ENCODE data around the gene SMYD3. TPM values are rescaled to one million over a fixed set of nuclear protein-coding genes. Genes with fewer than 3 reads are reported as not detected.
"Not testable (repeated sequence)": the region's sequence is repeated elsewhere in the genome, so short reads cannot be mapped to it uniquely, and the experiment has no call there.

Gene SMYD3
- total RNA-seq, 4 donors from 2014 or later, result 33.7 to 105 (median 51.4) TPM

DNA sequence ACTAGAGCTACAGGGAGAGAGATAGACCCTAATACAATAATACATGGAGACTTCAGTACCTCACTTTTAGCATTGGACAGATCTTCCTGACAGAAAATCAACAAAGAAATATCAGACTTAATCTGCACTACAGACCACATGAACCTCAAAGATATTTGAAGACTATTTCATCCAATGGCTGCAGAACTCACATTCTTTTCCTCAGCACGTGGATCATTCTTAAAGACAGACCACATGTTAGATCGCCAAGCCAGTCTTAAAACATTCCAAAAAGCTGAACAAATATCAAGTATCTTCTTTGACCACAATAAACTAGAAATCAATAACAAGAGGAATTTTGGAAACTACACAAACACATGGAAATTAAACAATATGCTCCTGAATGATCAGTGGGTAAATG lies 776.3 kb downstream of the SMYD3 start:
- no peaks in the 10 kb centered on the region for H3K9me3 ChIP-seq
- H3K4me3 ChIP-seq (replicated peaks in 1 of 3), result no peak overlapping the region
- DNase-seq, result no peak
- no peaks in the 10 kb centered on the region for H3K27me3 ChIP-seq
- no peak for TF ChIP-seq POLR2A (IDR thresholded peaks at IDR 0.05)
- TF ChIP-seq, protein P1, sequence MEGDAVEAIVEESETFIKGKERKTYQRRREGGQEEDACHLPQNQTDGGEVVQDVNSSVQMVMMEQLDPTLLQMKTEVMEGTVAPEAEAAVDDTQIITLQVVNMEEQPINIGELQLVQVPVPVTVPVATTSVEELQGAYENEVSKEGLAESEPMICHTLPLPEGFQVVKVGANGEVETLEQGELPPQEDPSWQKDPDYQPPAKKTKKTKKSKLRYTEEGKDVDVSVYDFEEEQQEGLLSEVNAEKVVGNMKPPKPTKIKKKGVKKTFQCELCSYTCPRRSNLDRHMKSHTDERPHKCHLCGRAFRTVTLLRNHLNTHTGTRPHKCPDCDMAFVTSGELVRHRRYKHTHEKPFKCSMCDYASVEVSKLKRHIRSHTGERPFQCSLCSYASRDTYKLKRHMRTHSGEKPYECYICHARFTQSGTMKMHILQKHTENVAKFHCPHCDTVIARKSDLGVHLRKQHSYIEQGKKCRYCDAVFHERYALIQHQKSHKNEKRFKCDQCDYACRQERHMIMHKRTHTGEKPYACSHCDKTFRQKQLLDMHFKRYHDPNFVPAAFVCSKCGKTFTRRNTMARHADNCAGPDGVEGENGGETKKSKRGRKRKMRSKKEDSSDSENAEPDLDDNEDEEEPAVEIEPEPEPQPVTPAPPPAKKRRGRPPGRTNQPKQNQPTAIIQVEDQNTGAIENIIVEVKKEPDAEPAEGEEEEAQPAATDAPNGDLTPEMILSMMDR (IDR thresholded peaks at IDR 0.05), result no peak
- intact Hi-C loops (cut with DNase I), result no loop called here
- no peak overlapping the region for H3K27ac ChIP-seq
- WGBS, 2 donors, result 84 to 86% methylated on average over 2 of the region's 2 CpGs
- H3K4me1 ChIP-seq, result no peaks in the 10 kb centered on the region
- no peaks in the 10 kb centered on the region for H3K36me3 ChIP-seq

DNA sequence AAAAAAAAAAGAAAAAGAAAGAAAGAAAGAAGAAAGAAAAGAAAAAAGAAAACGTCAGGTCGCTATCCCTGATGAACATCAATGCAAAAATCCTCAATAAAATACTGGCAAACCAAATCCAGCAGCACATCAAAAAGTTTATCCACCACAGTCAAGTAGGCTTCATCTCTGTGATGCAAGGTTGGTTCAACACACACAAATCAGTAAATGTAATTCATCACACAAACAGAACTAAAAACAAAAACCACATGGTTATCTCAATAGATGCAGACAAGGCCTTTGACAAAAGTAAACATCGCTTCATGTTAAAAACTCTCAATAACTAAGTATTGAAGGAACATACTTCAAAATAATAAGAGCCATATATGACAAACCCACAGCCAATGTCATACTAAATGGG lies 779.0 kb downstream of the SMYD3 start:
- H3K36me3 ChIP-seq; DNase-seq; H3K4me1 ChIP-seq; H3K27me3 ChIP-seq; H3K9me3 ChIP-seq; intact Hi-C loops (cut with DNase I); H3K27ac ChIP-seq; H3K4me3 ChIP-seq (replicated peaks in 1 of 3): not testable (repeated sequence)
- 97 to 98% methylated on average over 3 of the region's 3 CpGs for WGBS, 2 donors

DNA sequence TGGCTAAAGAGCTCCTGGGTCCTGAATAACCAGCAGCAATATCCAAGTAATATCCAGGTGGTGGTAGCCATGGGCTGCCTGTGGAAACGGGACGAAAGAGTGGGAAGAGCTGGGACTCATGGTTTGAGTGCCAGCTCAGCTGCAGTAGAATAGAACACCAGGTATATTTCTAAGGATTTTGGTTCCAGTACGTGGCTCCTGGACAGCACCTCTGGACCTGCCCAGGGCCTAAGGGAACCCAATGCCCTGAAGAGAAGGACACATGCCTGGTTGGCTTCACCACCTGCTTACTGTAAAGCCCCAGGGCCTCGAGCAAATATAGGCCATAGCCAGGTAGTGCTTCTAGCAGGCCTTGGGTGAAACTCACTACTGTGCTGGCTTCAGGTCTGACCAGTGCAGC lies 785.6 kb downstream of the SMYD3 start:
- H3K27ac ChIP-seq, result no peak overlapping the region
- H3K4me3 ChIP-seq (replicated peaks in 1 of 3), result no peak overlapping the region
- WGBS, 2 donors, result 85 to 91% methylated on average over 4 of the region's 4 CpGs
- no peaks in the 10 kb centered on the region for H3K9me3 ChIP-seq
- TF ChIP-seq, protein P1 (IDR thresholded peaks at IDR 0.05), result no peak
- TF ChIP-seq POLR2A (IDR thresholded peaks at IDR 0.05), result no peak
- H3K27me3 ChIP-seq, result no peaks in the 10 kb centered on the region
- H3K4me1 ChIP-seq, result no peaks in the 10 kb centered on the region
- DNase-seq, result no peak
- H3K36me3 ChIP-seq, result no peaks in the 10 kb centered on the region
- intact Hi-C loops (cut with DNase I), result no loop called here

DNA sequence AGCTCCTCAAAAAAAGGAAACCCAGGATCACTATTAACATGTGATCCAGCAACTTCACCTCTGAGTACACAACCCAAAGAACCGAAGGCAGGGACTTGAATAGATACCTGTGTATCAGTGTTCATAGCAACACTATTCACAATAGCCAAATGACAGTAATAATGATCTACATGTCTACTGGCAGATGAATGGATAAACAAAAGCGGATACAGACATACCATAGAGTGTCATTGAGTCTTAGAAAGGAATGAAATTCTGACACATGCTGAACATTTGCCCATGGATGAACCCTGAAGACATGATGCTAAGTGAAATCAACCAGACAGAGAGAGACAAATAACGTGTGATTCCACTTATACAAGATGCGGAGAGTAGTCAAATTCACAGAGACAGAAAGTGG lies 788.1 kb downstream of the SMYD3 start:
- Histone ChIP-seq H3K27me3 (no peaks in the 10 kb centered on the region), H3K4me1 (no peaks in the 10 kb centered on the region), H3K9me3 (no peaks in the 10 kb centered on the region), H3K36me3 (no peaks in the 10 kb centered on the region), H3K27ac (no peak overlapping the region), H3K4me3 (replicated peaks in 1 of 3) (no peak overlapping the region)
- TF ChIP-seq POLR2A (IDR thresholded peaks at IDR 0.05), result no peak
- TF ChIP-seq, protein P1 (IDR thresholded peaks at IDR 0.05), result no peak
- 89 to 95% methylated on average over 4 of the region's 4 CpGs for WGBS, 2 donors
- no peak for DNase-seq
- intact Hi-C loops (cut with DNase I), result no loop called here

DNA sequence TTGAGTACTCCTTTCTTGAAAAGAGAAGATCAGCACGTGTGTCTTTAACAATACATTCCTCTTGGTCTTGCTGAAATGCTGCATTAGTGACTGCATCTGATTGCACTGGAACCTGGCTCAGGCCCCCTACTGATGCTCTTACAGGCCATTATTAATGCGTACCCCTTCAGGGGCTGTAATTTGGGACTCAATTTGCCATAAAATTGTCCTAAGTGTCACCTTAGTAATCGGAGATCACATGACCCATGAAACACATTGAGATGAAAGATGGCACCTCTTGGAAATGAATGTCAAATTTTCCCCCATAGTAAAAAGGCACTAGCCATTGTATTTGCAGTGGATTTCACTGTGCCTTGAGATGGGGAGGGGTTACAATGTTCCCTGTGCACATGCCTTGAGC lies 789.0 kb downstream of the SMYD3 start:
- WGBS, 2 donors, result 81 to 83% methylated on average over 3 of the region's 3 CpGs
- Histone ChIP-seq H3K27me3 (no peaks in the 10 kb centered on the region), H3K36me3 (no peaks in the 10 kb centered on the region), H3K9me3 (no peaks in the 10 kb centered on the region), H3K4me1 (no peaks in the 10 kb centered on the region), H3K4me3 (replicated peaks in 1 of 3) (no peak overlapping the region), H3K27ac (no peak overlapping the region)
- TF ChIP-seq, protein P1 (IDR thresholded peaks at IDR 0.05), result no peak
- TF ChIP-seq POLR2A (IDR thresholded peaks at IDR 0.05), result no peak
- intact Hi-C loops (cut with DNase I), result no loop called here
- DNase-seq, result no peak

DNA sequence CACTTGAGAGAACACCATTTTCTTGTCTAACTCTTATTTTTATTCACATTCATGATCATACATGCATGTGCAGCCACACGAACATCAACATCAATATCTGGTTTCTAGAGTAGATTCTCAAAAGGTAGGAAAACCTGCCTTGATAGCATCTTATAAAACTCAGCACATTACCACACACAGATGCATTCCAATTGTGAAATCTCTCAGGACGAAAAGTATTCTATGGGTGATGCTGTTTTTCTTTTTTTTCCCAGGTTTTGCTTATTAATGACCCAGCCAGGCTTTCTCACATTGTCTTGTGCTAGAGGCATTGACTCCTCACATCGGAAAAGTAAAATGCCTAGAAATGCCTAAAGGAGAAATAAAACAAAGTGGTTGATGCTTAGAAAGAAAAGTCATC lies 789.5 kb downstream of the SMYD3 start:
- no peaks in the 10 kb centered on the region for H3K36me3 ChIP-seq
- H3K4me1 ChIP-seq, result no peaks in the 10 kb centered on the region
- DNase-seq, result no peak
- TF ChIP-seq, protein P1 (IDR thresholded peaks at IDR 0.05), result no peak
- no peak for TF ChIP-seq POLR2A (IDR thresholded peaks at IDR 0.05)
- no peaks in the 10 kb centered on the region for H3K27me3 ChIP-seq
- no peaks in the 10 kb centered on the region for H3K9me3 ChIP-seq
- WGBS, 2 donors, result 94 to 95% methylated on average over 3 of the region's 3 CpGs
- H3K27ac ChIP-seq, result no peak overlapping the region
- intact Hi-C loops (cut with DNase I), result no loop called here
- H3K4me3 ChIP-seq (replicated peaks in 1 of 3), result no peak overlapping the region
